GM12875 (cell line): ENCODE measurements around the gene GANAB.
A peak's percentile ranks its signal among the peaks of the same experiment; 100 is the strongest.
"Not testable (repeated sequence)": the region's sequence is repeated elsewhere in the genome, so short reads cannot be mapped to it uniquely, and the experiment has no call there.

Experiments
- H3K4me3 ChIP-seq: one replicate; pipeline ENCODE4 v1.5.1; 2011; ENCODE audit warnings: low read depth, low read length, control low read depth
- TF ChIP-seq, protein P1 (sequence below): IDR thresholded peaks from 2 replicates; pipeline ENCODE4 v1.5.1; 2011; ENCODE audit warnings: low read depth, mild to moderate bottlenecking, control low read depth, inconsistent platforms, low read length, moderate library complexity, borderline replicate concordance; ENCODE audit not compliant: insufficient read depth

The GANAB gene

DNA sequence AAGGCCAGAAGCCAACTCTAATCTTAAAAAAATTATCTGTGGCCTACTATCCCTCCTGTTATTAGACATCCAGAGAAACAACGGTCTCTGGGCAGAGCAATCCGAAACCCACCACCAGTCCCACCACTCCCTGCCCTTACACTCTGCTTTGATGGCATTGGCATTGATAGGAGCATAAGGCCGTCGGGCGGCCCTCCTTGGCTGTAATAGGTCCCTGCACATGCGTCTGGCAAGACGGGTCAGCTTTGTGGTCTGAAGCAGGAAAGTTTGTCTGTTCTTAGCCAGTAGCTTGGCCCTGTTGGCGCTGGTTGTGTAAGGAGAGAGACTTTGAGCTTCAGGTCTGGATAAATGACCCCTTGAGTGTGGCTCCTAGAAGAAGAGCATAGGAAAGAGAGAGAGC, 51.3 kb downstream of the GANAB start:
- TF ChIP-seq, protein P1, sequence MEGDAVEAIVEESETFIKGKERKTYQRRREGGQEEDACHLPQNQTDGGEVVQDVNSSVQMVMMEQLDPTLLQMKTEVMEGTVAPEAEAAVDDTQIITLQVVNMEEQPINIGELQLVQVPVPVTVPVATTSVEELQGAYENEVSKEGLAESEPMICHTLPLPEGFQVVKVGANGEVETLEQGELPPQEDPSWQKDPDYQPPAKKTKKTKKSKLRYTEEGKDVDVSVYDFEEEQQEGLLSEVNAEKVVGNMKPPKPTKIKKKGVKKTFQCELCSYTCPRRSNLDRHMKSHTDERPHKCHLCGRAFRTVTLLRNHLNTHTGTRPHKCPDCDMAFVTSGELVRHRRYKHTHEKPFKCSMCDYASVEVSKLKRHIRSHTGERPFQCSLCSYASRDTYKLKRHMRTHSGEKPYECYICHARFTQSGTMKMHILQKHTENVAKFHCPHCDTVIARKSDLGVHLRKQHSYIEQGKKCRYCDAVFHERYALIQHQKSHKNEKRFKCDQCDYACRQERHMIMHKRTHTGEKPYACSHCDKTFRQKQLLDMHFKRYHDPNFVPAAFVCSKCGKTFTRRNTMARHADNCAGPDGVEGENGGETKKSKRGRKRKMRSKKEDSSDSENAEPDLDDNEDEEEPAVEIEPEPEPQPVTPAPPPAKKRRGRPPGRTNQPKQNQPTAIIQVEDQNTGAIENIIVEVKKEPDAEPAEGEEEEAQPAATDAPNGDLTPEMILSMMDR = no peak
- H3K4me3 ChIP-seq = no peak overlapping the region

GRCh38 chr11:62593434-62594044, 52.9 kb downstream of the GANAB start:
- no peak overlapping the region for H3K4me3 ChIP-seq
- TF ChIP-seq, protein P1 = peak; percentile 82

- TF ChIP-seq, protein P1 = no peak
- H3K4me3 ChIP-seq = no peak overlapping the region
These were observed 53.4 kb downstream of the GANAB start for GRCh38 chr11:62592989-62593421.

DNA sequence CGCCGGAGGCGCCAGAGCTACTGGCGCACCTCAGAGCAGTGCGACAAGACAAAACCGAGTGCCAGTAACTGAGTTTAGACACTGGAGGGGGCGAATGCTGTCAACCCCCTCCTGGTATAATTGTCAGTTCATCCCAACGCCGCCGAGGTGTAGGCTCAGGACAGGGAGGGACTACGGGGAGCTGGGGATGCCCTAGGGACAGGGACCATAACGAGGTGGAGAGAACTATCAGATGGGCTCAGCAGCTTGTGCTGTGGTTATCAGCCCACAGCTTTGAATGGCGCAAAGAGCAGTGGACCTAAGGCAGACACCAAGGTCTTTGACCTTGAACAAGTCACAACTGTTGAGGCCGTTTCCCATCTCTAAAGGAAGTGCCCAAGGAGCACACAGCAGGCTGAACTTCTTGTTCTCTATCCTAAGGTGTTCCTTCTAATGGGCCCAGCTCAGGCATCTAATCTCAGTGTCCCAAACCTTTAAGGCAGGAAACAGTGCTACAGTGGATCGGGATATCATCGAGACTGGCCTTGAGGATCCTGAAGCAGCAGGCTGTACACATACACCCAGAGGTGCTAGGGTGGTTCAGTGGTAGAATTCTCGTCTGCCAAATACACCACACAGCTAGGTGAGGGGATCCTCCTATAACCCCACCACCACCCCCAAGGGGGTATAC, 54.1 kb downstream of the GANAB start:
- H3K4me3 ChIP-seq = peak overlapping the region; percentile 64
- TF ChIP-seq, protein P1 = 0 out of 2 replicates have a peak, but pooled peaks have one; percentile 10

GRCh38 chr11:62591448-62592145, 54.8 kb downstream of the GANAB start, which contains the start of gene TUT1:
Gene TUT1, minus strand, starts transcription at chr11:62591523. Its CDS starts 38 bp downstream, at chr11:62591485.
- TF ChIP-seq, protein P1 = no peak
- H3K4me3 ChIP-seq = peak within 1 kb of the TSS; percentile 64

GRCh38 chr11:62588966-62589637, 57.3 kb downstream of the GANAB start:
- TF ChIP-seq, protein P1 = no peak
- no peak overlapping the region for H3K4me3 ChIP-seq

DNA sequence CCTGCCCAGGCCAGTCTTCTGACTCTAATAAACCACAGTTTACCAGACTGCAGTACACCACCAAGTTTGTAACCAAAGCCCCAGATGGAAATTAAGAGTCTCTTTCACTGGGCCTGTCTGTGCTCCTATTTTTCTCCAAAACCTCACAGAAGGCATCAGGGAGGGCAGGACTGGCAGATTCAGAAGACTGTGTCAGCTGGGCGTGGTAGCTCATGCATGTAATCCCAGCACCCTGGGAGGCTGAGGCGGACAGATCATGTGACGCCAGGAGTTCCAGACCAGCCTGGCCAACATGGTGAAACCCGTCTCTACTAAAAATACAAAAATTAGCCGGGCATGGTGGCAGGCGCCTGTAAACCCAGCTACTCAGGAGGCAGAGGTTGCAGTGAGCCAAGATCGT, 61.1 kb downstream of the GANAB start:
- not testable (repeated sequence) for H3K4me3 ChIP-seq

- H3K4me3 ChIP-seq = not testable (repeated sequence)
These were observed 64.7 kb downstream of the GANAB start for GRCh38 chr11:62581735-62582134.
